RWPE2 (cell line): ENCODE results near the gene MST1.

Experiments
- ATAC-seq: fragments of 200-7000 bp; cut with Tn5 transposase; 3 replicates; pipeline ENCODE4 v1.9.1; 2021; ENCODE audit warnings: low read depth
- DNase-seq: peaks from one replicate; pipeline ENCODE4 v3.0.0-alpha.2; 2020; ENCODE audit warnings: low spot score
- H3K27ac ChIP-seq: fragments of 450-650 bp; 2 replicates; pipeline ENCODE4 v1.5.1; 2017; ENCODE audit warnings: mild to moderate bottlenecking; ENCODE audit not compliant: poor library complexity, severe bottlenecking
- H3K27me3 ChIP-seq: fragments of 250-450 bp; sonication (Bioruptor Pico); 2 replicates; pipeline ENCODE4 v1.5.1; 2021; ENCODE audit warnings: mild to moderate bottlenecking, moderate library complexity; ENCODE audit not compliant: insufficient read depth, poor library complexity, severe bottlenecking
- H3K36me3 ChIP-seq: fragments of 250-450 bp; sonication (Bioruptor Pico); 2 replicates; pipeline ENCODE4 v1.5.1; 2020; ENCODE audit warnings: low read depth, mild to moderate bottlenecking, moderate library complexity
- H3K4me1 ChIP-seq: fragments of 250-450 bp; sonication (Bioruptor Pico); 2 replicates; pipeline ENCODE4 v1.5.1; 2021; ENCODE audit warnings: mild to moderate bottlenecking, moderate library complexity; ENCODE audit not compliant: insufficient read depth, poor library complexity, severe bottlenecking
- H3K4me3 ChIP-seq: fragments of 250-450 bp; sonication (Bioruptor Pico); 2 replicates; pipeline ENCODE4 v1.5.1; 2021; ENCODE audit warnings: mild to moderate bottlenecking, moderate library complexity; ENCODE audit not compliant: severe bottlenecking
- H3K9me3 ChIP-seq: fragments of 250-450 bp; sonication (Bioruptor Pico); 2 replicates; pipeline ENCODE4 v1.5.1; 2021; ENCODE audit warnings: mild to moderate bottlenecking, moderate library complexity; ENCODE audit not compliant: severe bottlenecking
- TF ChIP-seq, protein P1 (sequence below): fragments of 450-650 bp; IDR thresholded peaks from one replicate; pipeline ENCODE4 v1.5.1; 2017; ENCODE audit warnings: mild to moderate bottlenecking, moderate library complexity; ENCODE audit not compliant: poor library complexity, severe bottlenecking

Gene MST1

DNA sequence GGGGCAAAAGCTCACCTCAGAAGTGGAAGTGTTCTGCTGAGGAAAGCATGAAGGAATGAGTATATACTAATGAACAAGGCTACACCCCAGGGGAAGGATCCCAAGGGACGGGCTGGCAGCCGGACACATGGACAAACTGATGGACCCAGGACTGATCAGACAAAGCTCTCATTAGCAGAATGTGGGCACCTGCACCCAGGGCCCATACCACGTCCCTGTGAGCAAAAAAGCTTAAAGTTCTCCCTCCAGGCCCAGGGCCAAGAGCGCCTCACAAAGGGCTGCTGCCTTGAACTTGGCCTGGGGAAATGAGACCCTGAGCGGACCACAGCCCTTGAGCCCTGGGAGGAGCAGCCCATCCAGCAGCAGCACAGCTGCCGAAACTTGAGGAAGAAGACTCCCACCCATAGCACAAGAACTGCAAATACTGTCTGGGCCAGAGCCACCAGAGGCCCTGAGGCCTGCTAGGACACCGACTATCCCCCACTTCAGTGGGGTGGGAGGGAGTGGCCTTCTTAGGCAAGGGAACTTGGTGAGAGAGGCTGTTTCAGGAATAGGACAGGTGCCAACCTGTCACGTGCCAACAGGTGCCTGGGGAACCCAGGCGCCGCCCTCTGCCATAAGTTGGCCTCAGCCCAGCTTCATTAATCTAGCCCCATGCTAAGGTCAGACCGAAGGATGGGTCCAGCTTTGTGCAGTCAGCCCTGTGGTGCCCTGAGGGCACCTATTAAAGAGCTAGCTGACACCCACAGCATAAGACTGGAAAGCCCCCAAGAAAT lies 36.8 kb upstream of the MST1 start:
- H3K9me3 ChIP-seq: no peaks in the 10 kb centered on the region
- H3K27ac ChIP-seq: no peak overlapping the region
- H3K36me3 ChIP-seq: peaks cover 28% of the 10 kb centered on the region
- H3K4me1 ChIP-seq: no peaks in the 10 kb centered on the region
- no peak overlapping the region for H3K4me3 ChIP-seq
- no peaks in the 10 kb centered on the region for H3K27me3 ChIP-seq
- no peak for DNase-seq
- no peak for ATAC-seq
- TF ChIP-seq, protein P1, sequence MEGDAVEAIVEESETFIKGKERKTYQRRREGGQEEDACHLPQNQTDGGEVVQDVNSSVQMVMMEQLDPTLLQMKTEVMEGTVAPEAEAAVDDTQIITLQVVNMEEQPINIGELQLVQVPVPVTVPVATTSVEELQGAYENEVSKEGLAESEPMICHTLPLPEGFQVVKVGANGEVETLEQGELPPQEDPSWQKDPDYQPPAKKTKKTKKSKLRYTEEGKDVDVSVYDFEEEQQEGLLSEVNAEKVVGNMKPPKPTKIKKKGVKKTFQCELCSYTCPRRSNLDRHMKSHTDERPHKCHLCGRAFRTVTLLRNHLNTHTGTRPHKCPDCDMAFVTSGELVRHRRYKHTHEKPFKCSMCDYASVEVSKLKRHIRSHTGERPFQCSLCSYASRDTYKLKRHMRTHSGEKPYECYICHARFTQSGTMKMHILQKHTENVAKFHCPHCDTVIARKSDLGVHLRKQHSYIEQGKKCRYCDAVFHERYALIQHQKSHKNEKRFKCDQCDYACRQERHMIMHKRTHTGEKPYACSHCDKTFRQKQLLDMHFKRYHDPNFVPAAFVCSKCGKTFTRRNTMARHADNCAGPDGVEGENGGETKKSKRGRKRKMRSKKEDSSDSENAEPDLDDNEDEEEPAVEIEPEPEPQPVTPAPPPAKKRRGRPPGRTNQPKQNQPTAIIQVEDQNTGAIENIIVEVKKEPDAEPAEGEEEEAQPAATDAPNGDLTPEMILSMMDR: no peak

DNA sequence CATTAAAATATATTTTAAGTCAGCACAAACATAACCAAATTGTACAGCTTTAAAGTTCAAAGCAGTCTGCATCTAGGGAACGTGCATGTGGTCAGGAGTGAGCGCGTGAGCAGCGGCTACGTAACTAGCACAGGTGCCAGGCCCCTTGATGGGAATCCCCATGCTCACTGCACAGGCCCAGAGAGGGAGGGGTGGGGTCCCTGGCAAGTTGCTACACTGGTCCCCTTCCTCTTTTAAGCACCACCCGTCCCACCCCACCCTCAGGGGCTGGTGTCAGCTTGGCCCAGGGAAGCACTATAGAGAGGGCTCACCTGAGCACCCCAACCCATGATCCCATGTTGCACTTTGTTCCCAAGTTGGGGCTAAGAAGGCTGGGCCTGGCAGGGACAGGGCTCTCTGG lies 35.3 kb upstream of the MST1 start:
- Histone ChIP-seq H3K27me3 (no peaks in the 10 kb centered on the region), H3K9me3 (no peaks in the 10 kb centered on the region), H3K4me1 (no peaks in the 10 kb centered on the region), H3K4me3 (peak overlapping the region; percentile 96), H3K36me3 (peaks cover 29% of the 10 kb centered on the region), H3K27ac (peak overlapping the region; percentile 64)
- ATAC-seq: no peak
- TF ChIP-seq, protein P1: no peak
- peak; percentile 49 for DNase-seq

DNA sequence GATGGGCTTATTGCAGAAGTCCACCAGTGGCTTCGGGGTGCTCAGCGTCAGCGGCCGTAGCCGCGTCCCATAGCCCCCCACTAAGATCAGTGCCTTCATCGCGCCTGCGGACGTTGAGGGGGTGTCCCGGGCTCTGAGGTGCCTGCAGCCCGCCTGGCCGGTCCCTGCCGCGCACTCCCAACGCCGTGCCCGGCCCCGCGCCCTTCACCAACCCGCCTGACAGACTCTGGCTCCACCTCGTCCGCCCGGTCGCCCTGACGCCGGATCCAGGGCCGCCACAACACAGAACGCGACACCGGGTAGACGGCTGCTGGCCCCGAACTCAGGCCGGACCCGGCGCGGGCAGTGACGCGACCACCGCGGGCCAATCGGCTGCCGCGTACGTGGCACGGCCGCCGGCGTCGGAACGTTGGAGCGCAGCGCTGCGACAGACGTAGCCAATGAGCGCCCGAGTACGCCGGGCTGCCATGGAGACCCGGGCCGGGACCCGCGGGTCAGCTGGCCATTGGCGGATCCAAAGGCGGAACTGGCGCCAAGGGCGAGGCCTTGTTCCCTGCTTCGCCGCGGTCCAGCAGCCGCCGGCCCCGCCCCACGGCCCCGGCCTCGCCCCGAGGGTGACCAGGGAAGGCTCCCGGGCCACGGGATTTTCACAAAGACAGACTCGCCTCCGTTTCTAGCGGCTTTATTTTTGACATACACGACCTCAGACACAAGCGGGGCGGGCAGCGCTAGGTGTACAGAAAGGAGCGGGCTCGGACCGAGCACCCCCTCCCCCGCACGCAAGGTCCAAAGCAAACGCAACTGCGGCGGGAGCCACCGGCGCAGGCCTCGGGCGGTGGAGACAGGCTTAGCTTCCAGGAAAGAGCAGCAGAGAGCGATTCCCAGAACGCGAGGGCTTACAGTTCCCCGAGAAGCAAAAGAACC lies 34.6 kb upstream of the MST1 start, which contains the start of gene GMPPB:
GMPPB (minus strand) TSS at position 324 of the 924 bp plus-strand sequence; CDS start at position 99, 225 bp downstream.
- DNase-seq (peak; percentile 98), ATAC-seq (peak; percentile 77)
- peaks cover 29% of the 10 kb centered on the region for H3K36me3 ChIP-seq
- H3K9me3 ChIP-seq: no peaks in the 10 kb centered on the region
- H3K4me3 ChIP-seq: peak within 1 kb of the TSS; percentile 96
- H3K27ac ChIP-seq: peak within 1 kb of the TSS; percentile 64
- H3K4me1 ChIP-seq: no peaks in the 10 kb centered on the region
- TF ChIP-seq, protein P1: no peak
- H3K27me3 ChIP-seq: no peaks in the 10 kb centered on the region

DNA sequence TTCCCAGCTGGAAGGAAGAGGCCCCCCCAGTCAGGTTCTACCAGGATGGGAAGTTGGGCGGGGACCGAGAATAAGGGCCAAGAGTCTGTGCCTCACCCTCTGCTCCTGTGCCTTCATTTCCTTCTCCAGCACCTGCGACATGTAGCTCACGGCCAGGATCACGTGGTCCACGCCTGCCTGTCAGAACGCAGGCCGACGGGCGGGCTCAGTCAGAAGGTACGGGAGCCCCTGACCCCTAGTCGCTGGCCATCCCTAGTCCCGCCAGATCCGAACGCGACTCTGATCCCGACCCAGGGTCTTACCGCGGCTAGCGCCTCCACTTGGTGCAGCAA lies 34.0 kb upstream of the MST1 start:
- TF ChIP-seq, protein P1: no peak
- no peaks in the 10 kb centered on the region for H3K4me1 ChIP-seq
- peak; percentile 68 for DNase-seq
- H3K27me3 ChIP-seq: no peaks in the 10 kb centered on the region
- ATAC-seq: no peak
- peaks cover 24% of the 10 kb centered on the region for H3K36me3 ChIP-seq
- H3K4me3 ChIP-seq: peak overlapping the region; percentile 96
- H3K9me3 ChIP-seq: no peaks in the 10 kb centered on the region
- peak overlapping the region; percentile 64 for H3K27ac ChIP-seq
